Transverse colon (tissue), 3 donors: Measurements from ENCODE around the gene STMND1.

ENCODE experiments used
- CTCF ChIP-seq, 5 experiments: fragments of 200-600 bp in 3 of 5; fragments of 450-650 bp in 2 of 5; sonication (generic) in 3 of 5; IDR thresholded peaks; 1 replicate in 2 of 5; 2 replicates in 3 of 5; pipeline ENCODE4 v1.5.1; 2016 to 2017; ENCODE audit warnings: antibody characterized with exemption in 5 of 5, inconsistent platforms in 3 of 5, mild to moderate bottlenecking in 2 of 5, moderate library complexity in 1 of 5
- POLR2A ChIP-seq: fragments of 450-650 bp; IDR thresholded peaks from one replicate; pipeline ENCODE4 v1.6.1; 2016; ENCODE audit warnings: antibody characterized with exemption, mild to moderate bottlenecking, moderate library complexity

GRCh38 chr6:17098538-17098937 lies 3.3 kb upstream of the STMND1 start:
- TF ChIP-seq CTCF (IDR thresholded peaks at IDR 0.05), result no peak
- no peak for TF ChIP-seq POLR2A
